HepG2 (cell line): ENCODE measurements around the gene B3GNT9. TPM values are rescaled to one million over a fixed set of nuclear protein-coding genes. Genes with fewer than 3 reads are reported as not detected.

Experiments
- HOXA3 ChIP-seq: sonication (generic); formaldehyde crosslinking; IDR thresholded peaks from 2 replicates; pipeline ENCODE4 v1.5.0; 2020; ENCODE audit warnings: missing genetic modification reagents
- IKZF4 ChIP-seq: sonication (generic); formaldehyde crosslinking; IDR thresholded peaks from 2 replicates; pipeline ENCODE4 v1.5.1; 2020; ENCODE audit warnings: borderline replicate concordance, mild to moderate bottlenecking, low read depth, missing genetic modification reagents; ENCODE audit errors: not compliant biosample characterization
- KMT2A ChIP-seq: sonication (generic); formaldehyde crosslinking; IDR thresholded peaks from 2 replicates; pipeline ENCODE4 v1.4.0; 2020; ENCODE audit warnings: missing genetic modification reagents
- SKI ChIP-seq: fragments of 450-650 bp; IDR thresholded peaks from one replicate; pipeline ENCODE4 v1.6.1; 2018; ENCODE audit warnings: mild to moderate bottlenecking; ENCODE audit not compliant: partially characterized antibody
- SKIL ChIP-seq: sonication (generic); formaldehyde crosslinking; IDR thresholded peaks from 2 replicates; pipeline ENCODE4 v1.8.0; 2022; ENCODE audit warnings: missing genetic modification reagents, mild to moderate bottlenecking, moderate library complexity, borderline replicate concordance
- SMARCC2 ChIP-seq: fragments of 450-650 bp; IDR thresholded peaks from 2 replicates; pipeline ENCODE4 v1.6.1; 2017; ENCODE audit warnings: antibody characterized with exemption, mild to moderate bottlenecking
- SNAI1 ChIP-seq: sonication (generic); formaldehyde crosslinking; IDR thresholded peaks from 2 replicates; pipeline ENCODE4 v1.5.0; 2020; ENCODE audit warnings: mild to moderate bottlenecking, missing genetic modification reagents, borderline replicate concordance
- SRSF4 ChIP-seq: fragments of 200-400 bp; formaldehyde crosslinking; IDR thresholded peaks from one replicate; pipeline ENCODE4 v1.6.1; 2018; ENCODE audit warnings: mild to moderate bottlenecking, low read depth, low read length, moderate library complexity; ENCODE audit not compliant: poor library complexity, severe bottlenecking
- THRA ChIP-seq: sonication (generic); formaldehyde crosslinking; IDR thresholded peaks from 2 replicates; pipeline ENCODE4 v1.4.0; 2020; ENCODE audit warnings: missing genetic modification reagents, borderline replicate concordance
- TSC22D2 ChIP-seq: sonication (generic); formaldehyde crosslinking; IDR thresholded peaks from 2 replicates; pipeline ENCODE4 v1.5.1; 2020; ENCODE audit warnings: missing genetic modification reagents, mild to moderate bottlenecking, borderline replicate concordance
- ZFAT ChIP-seq: sonication (generic); formaldehyde crosslinking; conservative IDR thresholded peaks from 2 replicates; pipeline ENCODE4 v1.8.1; 2023; ENCODE audit warnings: missing genetic modification reagents, inconsistent platforms
- ZFY ChIP-seq: sonication (generic); formaldehyde crosslinking; IDR thresholded peaks from 2 replicates; pipeline ENCODE4 v1.4.0; 2020; ENCODE audit warnings: missing genetic modification reagents
- ZNF142 ChIP-seq: sonication (generic); formaldehyde crosslinking; IDR thresholded peaks from 2 replicates; pipeline ENCODE4 v1.4.0; 2020; ENCODE audit warnings: missing genetic modification reagents
- ZNF343 ChIP-seq: sonication (generic); formaldehyde crosslinking; IDR thresholded peaks from 2 replicates; pipeline ENCODE4 v1.4.0; 2020; ENCODE audit warnings: mild to moderate bottlenecking, missing genetic modification reagents
- ZNF567 ChIP-seq: sonication (generic); formaldehyde crosslinking; IDR thresholded peaks from 2 replicates; pipeline ENCODE4 v1.8.1; 2023; ENCODE audit warnings: mild to moderate bottlenecking, missing genetic modification reagents, borderline replicate concordance
- polyA plus RNA-seq, 8 experiments: library from polyadenylated mRNA; depleted of rRNA in 3 of 8; stranded (reverse) in 7 of 8; unstranded in 1 of 8; fragments of >200 nt; fragmentation: Illumina TruSeq in 4 of 8; extraction: Trizol in 4 of 8; gene quantifications; 2 replicates each; pipeline versions ENCODE4 v1.2.1 to v1.2.3, GENCODE V29; 2011 to 2016; ENCODE audit warnings: low read depth in 4 of 8, missing spikeins in 1 of 8, mixed read lengths in 1 of 8; ENCODE audit not compliant: insufficient read depth in 1 of 8
- total RNA-seq, 5 experiments: library from RNA; depleted of rRNA; stranded (reverse); fragments of >200 nt; fragmentation: Illumina TruSeq; extraction: Trizol; gene quantifications; 2 replicates each; pipeline ENCODE4 v1.2.3, GENCODE V29; 2016; ENCODE audit warnings: low read depth in 1 of 5

Gene B3GNT9
- total and polyA plus RNA-seq, 2 of the 13 experiments (the other 11 are each of a cell fraction or from before 2014, with no cell fraction given), result 1.5 to 3.1 TPM

- TF ChIP-seq SMARCC2, result no peak
- TF ChIP-seq ZFAT (CRISPR knock-in tag), result no peak
- peak; percentile 93 for TF ChIP-seq ZNF343
- no peak for TF ChIP-seq SNAI1 (CRISPR knock-in tag)
- TF ChIP-seq ZFY, result peak; percentile 59
- TF ChIP-seq HOXA3 (CRISPR knock-in tag), result peak; percentile 99
- peak; percentile 63 for TF ChIP-seq KMT2A (CRISPR knock-in tag)
- TF ChIP-seq SKIL, result no peak
- peak; percentile 86; the same call in 1 of the 2 replicates for TF ChIP-seq ZNF142 (CRISPR knock-in tag)
- peak; percentile 97 for TF ChIP-seq ZNF567 (CRISPR knock-in tag)
- peak; percentile 75; the same call in 1 of the 2 replicates for TF ChIP-seq THRA
- no peak for TF ChIP-seq IKZF4 (CRISPR knock-in tag)
- TF ChIP-seq SRSF4, result no peak
- TF ChIP-seq SKI, result peak; percentile 46
- TF ChIP-seq TSC22D2, result peak; percentile 76; the same call in 1 of the 2 replicates
Observed at GRCh38 chr16:67183627-67184452, 33.0 kb upstream of the B3GNT9 start, which contains the start of gene MATCAP1 (continued).
